Endodermal cell (in vitro differentiated cells): ENCODE results near the gene TRMT1L. TPM values are rescaled to one million over a fixed set of nuclear protein-coding genes. Genes with fewer than 3 reads are reported as not detected.

Experiments used
- DNase-seq: peaks from one replicate; pipeline ENCODE4 v3.0.0-alpha.2; 2017
- H3K27ac ChIP-seq: 2 replicates; pipeline ENCODE4 v1.5.1; 2013; ENCODE audit warnings: mild to moderate bottlenecking, low read depth, low read length, moderate library complexity
- H3K27me3 ChIP-seq: 2 replicates; pipeline ENCODE4 v1.6.1; 2013; ENCODE audit warnings: mild to moderate bottlenecking, low read length, moderate library complexity; ENCODE audit not compliant: insufficient read depth, control insufficient read depth, poor library complexity, severe bottlenecking
- H3K36me3 ChIP-seq: 2 replicates; pipeline ENCODE4 v1.7.0; 2013; ENCODE audit warnings: mild to moderate bottlenecking, low read length, moderate library complexity; ENCODE audit not compliant: control insufficient read depth, insufficient read depth
- H3K4me1 ChIP-seq: one replicate; pipeline ENCODE4 v1.7.0; 2013; ENCODE audit warnings: low read length; ENCODE audit not compliant: control insufficient read depth, insufficient read depth
- H3K4me3 ChIP-seq: 2 replicates; pipeline ENCODE4 v1.5.1; 2013; ENCODE audit warnings: mild to moderate bottlenecking, low read length, moderate library complexity
- H3K9ac ChIP-seq: 2 replicates; pipeline ENCODE4 v1.6.1; 2013; ENCODE audit warnings: mild to moderate bottlenecking, low read length, moderate library complexity; ENCODE audit not compliant: poor library complexity, severe bottlenecking; ENCODE audit errors: extremely low read depth
- H3K9me3 ChIP-seq: 2 replicates; pipeline ENCODE4 v1.6.1; 2013; ENCODE audit warnings: mild to moderate bottlenecking, low read length, moderate library complexity; ENCODE audit not compliant: control insufficient read depth
- H3K27ac Mint-ChIP-seq: 2 replicates; pipeline ENCODE4 v1.8.0; 2020; ENCODE audit warnings: mixed read lengths
- H3K27me3 Mint-ChIP-seq: 2 replicates; pipeline ENCODE4 v1.8.0; 2021; ENCODE audit warnings: mild to moderate bottlenecking, mixed read lengths; ENCODE audit not compliant: insufficient read depth
- H3K36me3 Mint-ChIP-seq: 2 replicates; pipeline ENCODE4 v1.8.0; 2020; ENCODE audit warnings: low read depth, mixed read lengths
- H3K4me1 Mint-ChIP-seq: 2 replicates; pipeline ENCODE4 v1.8.0; 2020; ENCODE audit warnings: mixed read lengths
- H3K4me3 Mint-ChIP-seq: 2 replicates; pipeline ENCODE4 v1.8.0; 2020; ENCODE audit warnings: mild to moderate bottlenecking, moderate library complexity, mixed read lengths
- H3K9me3 Mint-ChIP-seq: 2 replicates; pipeline ENCODE4 v1.8.0; 2020; ENCODE audit warnings: mild to moderate bottlenecking, mixed read lengths
- CTCF ChIP-seq: fragments of 200-600 bp; sonication (generic); conservative IDR thresholded peaks from 2 replicates; pipeline ENCODE4 v1.5.0; 2021; ENCODE audit warnings: antibody characterized with exemption, mild to moderate bottlenecking
- WGBS, 2 experiments: methylation state at CpG; one replicate each; pipeline versions ENCODE4 v1.1.5 to v1.1.7; 2013; ENCODE audit warnings: missing lambda C conversion rate in 2 of 2, mixed read lengths in 1 of 2; ENCODE audit not compliant: insufficient coverage in 1 of 2, insufficient read length in 1 of 2; 5-methylcytosine and 5-hydroxymethylcytosine counted together
- total RNA-seq, 2 donors: library from RNA; stranded (reverse); fragmentation: NEBNext Ultra II Directional in 1 of 2; extraction: Animal tissue kit (Norgen Biotek cat#: 25700) in 1 of 2; gene quantifications; 2 replicates in 1 of 2; 3 replicates in 1 of 2; pipeline ENCODE4 v1.2.1, GENCODE V29; 2021

The TRMT1L gene
- total RNA-seq, 2 donors from 2014 or later = 23.8 to 33.4 TPM

- no peak overlapping the region for H3K4me3 ChIP-seq
- no peaks in the 10 kb centered on the region for H3K4me1 ChIP-seq
- Mint-ChIP-seq H3K36me3 (peaks cover 25% of the 10 kb centered on the region), H3K9me3 (no peaks in the 10 kb centered on the region), H3K4me3 (no peak overlapping the region), H3K4me1 (peaks cover 9% of the 10 kb centered on the region), H3K27me3 (no peaks in the 10 kb centered on the region), H3K27ac (no peak overlapping the region)
- H3K27me3 ChIP-seq = no peaks in the 10 kb centered on the region
- H3K27ac ChIP-seq = no peak overlapping the region
- no peaks in the 10 kb centered on the region for H3K9me3 ChIP-seq
- peaks cover 12% of the 10 kb centered on the region for H3K36me3 ChIP-seq
- WGBS, 2 experiments = 97 to 100% methylated on average over 1 to 4 of the region's 4 CpGs
- TF ChIP-seq CTCF = no peak
- no peak for DNase-seq
- H3K9ac ChIP-seq = no peak overlapping the region
Measured at GRCh38 chr1:185162491-185162890, 5.7 kb upstream of the TRMT1L start.

- Histone ChIP-seq H3K27me3 (no peaks in the 10 kb centered on the region), H3K9ac (no peak overlapping the region), H3K4me3 (no peak overlapping the region), H3K36me3 (peaks cover 11% of the 10 kb centered on the region), H3K9me3 (no peaks in the 10 kb centered on the region), H3K27ac (no peak overlapping the region), H3K4me1 (no peaks in the 10 kb centered on the region)
- DNase-seq = no peak
- no peak for TF ChIP-seq CTCF
- no peak overlapping the region for H3K4me3 Mint-ChIP-seq
- no peaks in the 10 kb centered on the region for H3K27me3 Mint-ChIP-seq
- 99% methylated on average over 3 of the region's 3 CpGs; no CpG with 5 or more reads in 1 of the 2 experiments for WGBS, 2 experiments
- H3K9me3 Mint-ChIP-seq = no peaks in the 10 kb centered on the region
- H3K27ac Mint-ChIP-seq = no peak overlapping the region
- H3K36me3 Mint-ChIP-seq = peaks cover 20% of the 10 kb centered on the region
- H3K4me1 Mint-ChIP-seq = peaks cover 17% of the 10 kb centered on the region
Measured at GRCh38 chr1:185159966-185160365, 3.2 kb upstream of the TRMT1L start.

GRCh38 chr1:185158800-185159199, 2.0 kb upstream of the TRMT1L start:
- Histone ChIP-seq H3K36me3 (peaks cover 11% of the 10 kb centered on the region), H3K4me3 (no peak overlapping the region), H3K27ac (no peak overlapping the region), H3K9ac (no peak overlapping the region), H3K9me3 (no peaks in the 10 kb centered on the region), H3K27me3 (no peaks in the 10 kb centered on the region), H3K4me1 (no peaks in the 10 kb centered on the region)
- TF ChIP-seq CTCF = no peak
- Mint-ChIP-seq H3K27ac (no peak overlapping the region), H3K36me3 (peaks cover 17% of the 10 kb centered on the region), H3K4me1 (peaks cover 17% of the 10 kb centered on the region), H3K4me3 (peak overlapping the region; percentile 87), H3K27me3 (no peaks in the 10 kb centered on the region), H3K9me3 (no peaks in the 10 kb centered on the region)
- WGBS, 2 experiments = 86 to 91% methylated on average over 1 to 2 of the region's 2 CpGs
- DNase-seq = no peak
